HepG2 (cell line): ENCODE measurements around the gene CYBRD1. TPM values are rescaled to one million over a fixed set of nuclear protein-coding genes. Genes with fewer than 3 reads are reported as not detected.

Experiments used
- CBX5 ChIP-seq: sonication (generic); formaldehyde crosslinking; IDR thresholded peaks from 2 replicates; pipeline ENCODE4 v1.4.0; 2020; ENCODE audit warnings: missing genetic modification reagents, borderline replicate concordance
- CEBPZ ChIP-seq: IDR thresholded peaks from 2 replicates; pipeline ENCODE4 v1.6.1; 2012; ENCODE audit warnings: low read length, improper control_type of control experiment
- GATA4 ChIP-seq: sonication (generic); IDR thresholded peaks from 2 replicates; pipeline ENCODE4 v1.6.1; 2016; ENCODE audit warnings: antibody characterized with exemption, low read depth, borderline replicate concordance
- HNRNPLL ChIP-seq: fragments of 200-400 bp; formaldehyde crosslinking; IDR thresholded peaks from 2 replicates; pipeline ENCODE4 v1.6.1; 2017; ENCODE audit warnings: mild to moderate bottlenecking, low read depth, low read length; ENCODE audit not compliant: poor library complexity, severe bottlenecking
- KDM5B ChIP-seq: sonication (generic); formaldehyde crosslinking; IDR thresholded peaks from 2 replicates; pipeline ENCODE4 v1.4.0; 2020; ENCODE audit warnings: missing genetic modification reagents, mild to moderate bottlenecking, borderline replicate concordance
- MXD3 ChIP-seq: IDR thresholded peaks from 2 replicates; pipeline ENCODE4 v1.6.1; 2016; ENCODE audit warnings: mild to moderate bottlenecking, missing biosample characterization, missing genetic modification reagents
- ONECUT2 ChIP-seq: sonication (generic); formaldehyde crosslinking; IDR thresholded peaks from 2 replicates; pipeline ENCODE4 v1.4.0; 2020; ENCODE audit warnings: missing genetic modification reagents
- PHB2 ChIP-seq: fragments of 450-650 bp; IDR thresholded peaks from 2 replicates; pipeline ENCODE4 v1.6.1; 2018; ENCODE audit not compliant: partially characterized antibody
- RFXANK ChIP-seq: IDR thresholded peaks from 2 replicates; pipeline ENCODE4 v1.6.1; 2016
- SATB2 ChIP-seq: sonication (generic); formaldehyde crosslinking; IDR thresholded peaks from 2 replicates; pipeline ENCODE4 v1.5.0; 2020; ENCODE audit warnings: missing genetic modification reagents
- SRY ChIP-seq: sonication (generic); formaldehyde crosslinking; IDR thresholded peaks from 2 replicates; pipeline ENCODE4 v1.8.0; 2022; ENCODE audit warnings: mild to moderate bottlenecking, missing genetic modification reagents
- TERF1 ChIP-seq: sonication (generic); formaldehyde crosslinking; IDR thresholded peaks from 2 replicates; pipeline ENCODE4 v1.8.0; 2022; ENCODE audit warnings: mild to moderate bottlenecking, missing genetic modification reagents, moderate library complexity
- ZNF24 ChIP-seq: fragments of 450-650 bp; IDR thresholded peaks from 2 replicates; pipeline ENCODE4 v1.6.1; 2017; ENCODE audit warnings: antibody characterized with exemption, mild to moderate bottlenecking
- ZNF367 ChIP-seq: sonication (generic); formaldehyde crosslinking; IDR thresholded peaks from 2 replicates; pipeline ENCODE4 v1.4.0; 2020; ENCODE audit warnings: missing genetic modification reagents, borderline replicate concordance
- ZNF563 ChIP-seq: sonication (generic); formaldehyde crosslinking; IDR thresholded peaks from 2 replicates; pipeline ENCODE4 v1.8.0; 2022; ENCODE audit warnings: mild to moderate bottlenecking, moderate library complexity, missing genetic modification reagents
- ZNF616 ChIP-seq: sonication (generic); formaldehyde crosslinking; IDR thresholded peaks from 2 replicates; pipeline ENCODE4 v1.5.0; 2020; ENCODE audit warnings: low read depth, mild to moderate bottlenecking, missing genetic modification reagents
- ZNF850 ChIP-seq: sonication (generic); formaldehyde crosslinking; conservative IDR thresholded peaks from 2 replicates; pipeline ENCODE4 v1.9.0; 2021; ENCODE audit warnings: mild to moderate bottlenecking, missing genetic modification reagents
- ZNF883 ChIP-seq: sonication (generic); formaldehyde crosslinking; IDR thresholded peaks from 2 replicates; pipeline ENCODE4 v1.5.1; 2020; ENCODE audit warnings: mild to moderate bottlenecking, missing genetic modification reagents; ENCODE audit errors: not compliant biosample characterization
- polyA plus RNA-seq, 8 experiments: library from polyadenylated mRNA; depleted of rRNA in 3 of 8; stranded (reverse) in 7 of 8; unstranded in 1 of 8; fragments of >200 nt; fragmentation: Illumina TruSeq in 4 of 8; extraction: Trizol in 4 of 8; gene quantifications; 2 replicates each; pipeline versions ENCODE4 v1.2.1 to v1.2.3, GENCODE V29; 2011 to 2016; ENCODE audit warnings: low read depth in 4 of 8, missing spikeins in 1 of 8, mixed read lengths in 1 of 8; ENCODE audit not compliant: insufficient read depth in 1 of 8
- total RNA-seq, 5 experiments: library from RNA; depleted of rRNA; stranded (reverse); fragments of >200 nt; fragmentation: Illumina TruSeq; extraction: Trizol; gene quantifications; 2 replicates each; pipeline ENCODE4 v1.2.3, GENCODE V29; 2016; ENCODE audit warnings: low read depth in 1 of 5
- TF ChIP-seq, protein P1 (sequence below): IDR thresholded peaks from 2 replicates; pipeline ENCODE4 v1.6.1; 2018; ENCODE audit warnings: missing genetic modification reagents, mild to moderate bottlenecking, missing compliant biosample characterization

The CYBRD1 gene
- total and polyA plus RNA-seq, 2 of the 13 experiments (the other 11 are each of a cell fraction or from before 2014, with no cell fraction given), result 0.13 to 0.42 TPM

DNA sequence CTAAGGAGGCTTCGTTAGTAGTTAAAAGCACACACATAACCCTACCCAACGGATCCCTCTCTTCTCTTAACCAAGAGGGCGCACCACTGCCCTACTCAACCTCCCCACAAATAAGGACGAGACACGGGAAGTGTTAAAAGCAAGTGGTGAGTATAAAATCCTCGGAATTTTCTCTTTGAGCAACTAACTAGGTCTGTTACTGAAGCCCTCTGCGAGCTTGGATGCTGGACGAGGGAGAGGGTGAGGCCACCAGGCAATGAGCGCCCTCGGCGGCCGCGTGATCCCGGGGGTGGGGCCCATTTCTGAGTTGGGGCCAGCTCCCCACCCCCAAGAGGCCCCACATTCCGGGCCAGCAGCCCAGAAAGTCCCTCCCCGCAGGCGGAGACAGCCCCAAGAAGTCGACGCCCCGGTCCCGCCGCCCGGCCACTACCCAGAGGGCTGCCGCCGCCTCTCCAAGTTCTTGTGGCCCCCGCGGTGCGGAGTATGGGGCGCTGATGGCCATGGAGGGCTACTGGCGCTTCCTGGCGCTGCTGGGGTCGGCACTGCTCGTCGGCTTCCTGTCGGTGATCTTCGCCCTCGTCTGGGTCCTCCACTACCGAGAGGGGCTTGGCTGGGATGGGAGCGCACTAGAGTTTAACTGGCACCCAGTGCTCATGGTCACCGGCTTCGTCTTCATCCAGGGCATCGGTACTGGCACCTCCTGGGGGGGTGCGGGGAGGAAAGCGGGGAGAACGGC lies at the start of gene CYBRD1 (continued):
- TF ChIP-seq MXD3 (CRISPR knock-in tag), result no peak
- no peak for TF ChIP-seq KDM5B
- TF ChIP-seq SRY (CRISPR knock-in tag), result no peak
- TF ChIP-seq PHB2, result no peak
- TF ChIP-seq ZNF883 (CRISPR knock-in tag), result peak; percentile 5
- no peak for TF ChIP-seq ZNF367 (CRISPR knock-in tag)
- no peak for TF ChIP-seq RFXANK (CRISPR knock-in tag)
- TF ChIP-seq, protein P1, sequence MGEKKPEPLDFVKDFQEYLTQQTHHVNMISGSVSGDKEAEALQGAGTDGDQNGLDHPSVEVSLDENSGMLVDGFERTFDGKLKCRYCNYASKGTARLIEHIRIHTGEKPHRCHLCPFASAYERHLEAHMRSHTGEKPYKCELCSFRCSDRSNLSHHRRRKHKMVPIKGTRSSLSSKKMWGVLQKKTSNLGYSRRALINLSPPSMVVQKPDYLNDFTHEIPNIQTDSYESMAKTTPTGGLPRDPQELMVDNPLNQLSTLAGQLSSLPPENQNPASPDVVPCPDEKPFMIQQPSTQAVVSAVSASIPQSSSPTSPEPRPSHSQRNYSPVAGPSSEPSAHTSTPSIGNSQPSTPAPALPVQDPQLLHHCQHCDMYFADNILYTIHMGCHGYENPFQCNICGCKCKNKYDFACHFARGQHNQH, result no peak
- no peak for TF ChIP-seq GATA4
- no peak for TF ChIP-seq ZNF850 (CRISPR knock-in tag)
- TF ChIP-seq ONECUT2, result no peak
- TF ChIP-seq ZNF24, result no peak
- peak; percentile 4 for TF ChIP-seq HNRNPLL
- TF ChIP-seq ZNF616, result no peak
- no peak for TF ChIP-seq CEBPZ
- no peak for TF ChIP-seq SATB2 (CRISPR knock-in tag)
- no peak for TF ChIP-seq TERF1
- TF ChIP-seq CBX5 (CRISPR knock-in tag), result no peak
- no peak for TF ChIP-seq ZNF563 (CRISPR knock-in tag)
